Neural cell (in vitro differentiated cells): ENCODE measurements around the gene MKNK1.

Experiments used
- CTCF ChIP-seq: fragments of 450-650 bp; IDR thresholded peaks from 2 replicates; pipeline ENCODE4 v1.5.1; 2014; ENCODE audit warnings: antibody characterized with exemption, mild to moderate bottlenecking, moderate library complexity; ENCODE audit not compliant: poor library complexity, severe bottlenecking
- EP300 ChIP-seq: fragments of 450-650 bp; conservative IDR thresholded peaks from 2 replicates; pipeline ENCODE4 v1.6.1; 2014; ENCODE audit warnings: antibody characterized with exemption, mild to moderate bottlenecking, moderate library complexity; ENCODE audit not compliant: poor library complexity, severe bottlenecking
- EZH2 ChIP-seq: fragments of 200-600, 300-800 bp; shearing (Covaris generic), sonication (generic); IDR thresholded peaks from 2 replicates; pipeline ENCODE4 v1.6.1; 2014; ENCODE audit warnings: antibody characterized with exemption, low read length, borderline replicate concordance, mild to moderate bottlenecking; ENCODE audit not compliant: insufficient read depth, poor library complexity, severe bottlenecking
- POLR2AphosphoS5 ChIP-seq: IDR thresholded peaks from 2 replicates; pipeline ENCODE4 v1.6.1; 2012
- RAD21 ChIP-seq: fragments of 450-650 bp; conservative IDR thresholded peaks from 2 replicates; pipeline ENCODE4 v1.6.1; 2014; ENCODE audit warnings: antibody characterized with exemption, mild to moderate bottlenecking, moderate library complexity
- SMC3 ChIP-seq: fragments of 450-650 bp; conservative IDR thresholded peaks from 2 replicates; pipeline ENCODE4 v1.6.1; 2014; ENCODE audit warnings: antibody characterized with exemption, mild to moderate bottlenecking, moderate library complexity; ENCODE audit not compliant: poor library complexity
- TAF1 ChIP-seq: IDR thresholded peaks from 2 replicates; pipeline ENCODE4 v1.6.1; 2012; ENCODE audit warnings: low read depth
- TF ChIP-seq, protein P1 (sequence below): IDR thresholded peaks from 2 replicates; pipeline ENCODE4 v1.6.1; 2012; ENCODE audit warnings: borderline replicate concordance

- no peak for TF ChIP-seq CTCF
- TF ChIP-seq EZH2 = no peak
- TF ChIP-seq, protein P1, sequence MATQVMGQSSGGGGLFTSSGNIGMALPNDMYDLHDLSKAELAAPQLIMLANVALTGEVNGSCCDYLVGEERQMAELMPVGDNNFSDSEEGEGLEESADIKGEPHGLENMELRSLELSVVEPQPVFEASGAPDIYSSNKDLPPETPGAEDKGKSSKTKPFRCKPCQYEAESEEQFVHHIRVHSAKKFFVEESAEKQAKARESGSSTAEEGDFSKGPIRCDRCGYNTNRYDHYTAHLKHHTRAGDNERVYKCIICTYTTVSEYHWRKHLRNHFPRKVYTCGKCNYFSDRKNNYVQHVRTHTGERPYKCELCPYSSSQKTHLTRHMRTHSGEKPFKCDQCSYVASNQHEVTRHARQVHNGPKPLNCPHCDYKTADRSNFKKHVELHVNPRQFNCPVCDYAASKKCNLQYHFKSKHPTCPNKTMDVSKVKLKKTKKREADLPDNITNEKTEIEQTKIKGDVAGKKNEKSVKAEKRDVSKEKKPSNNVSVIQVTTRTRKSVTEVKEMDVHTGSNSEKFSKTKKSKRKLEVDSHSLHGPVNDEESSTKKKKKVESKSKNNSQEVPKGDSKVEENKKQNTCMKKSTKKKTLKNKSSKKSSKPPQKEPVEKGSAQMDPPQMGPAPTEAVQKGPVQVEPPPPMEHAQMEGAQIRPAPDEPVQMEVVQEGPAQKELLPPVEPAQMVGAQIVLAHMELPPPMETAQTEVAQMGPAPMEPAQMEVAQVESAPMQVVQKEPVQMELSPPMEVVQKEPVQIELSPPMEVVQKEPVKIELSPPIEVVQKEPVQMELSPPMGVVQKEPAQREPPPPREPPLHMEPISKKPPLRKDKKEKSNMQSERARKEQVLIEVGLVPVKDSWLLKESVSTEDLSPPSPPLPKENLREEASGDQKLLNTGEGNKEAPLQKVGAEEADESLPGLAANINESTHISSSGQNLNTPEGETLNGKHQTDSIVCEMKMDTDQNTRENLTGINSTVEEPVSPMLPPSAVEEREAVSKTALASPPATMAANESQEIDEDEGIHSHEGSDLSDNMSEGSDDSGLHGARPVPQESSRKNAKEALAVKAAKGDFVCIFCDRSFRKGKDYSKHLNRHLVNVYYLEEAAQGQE = no peak
- no peak for TF ChIP-seq TAF1
- no peak for TF ChIP-seq EP300
- no peak for TF ChIP-seq POLR2AphosphoS5
- TF ChIP-seq RAD21 = no peak
- TF ChIP-seq SMC3 = peak; percentile 65
These were observed 75.6 kb downstream of the MKNK1 start for GRCh38 chr1:46528297-46528955.
